Fibroblast of upper back skin (primary cell): ENCODE measurements around the gene PRKCZ.
A peak's percentile ranks its signal among the peaks of the same experiment; 100 is the strongest.

Experiments
- DNase-seq: peaks from one replicate; pipeline ENCODE4 v3.0.0-alpha.2; 2013

Gene PRKCZ

DNA sequence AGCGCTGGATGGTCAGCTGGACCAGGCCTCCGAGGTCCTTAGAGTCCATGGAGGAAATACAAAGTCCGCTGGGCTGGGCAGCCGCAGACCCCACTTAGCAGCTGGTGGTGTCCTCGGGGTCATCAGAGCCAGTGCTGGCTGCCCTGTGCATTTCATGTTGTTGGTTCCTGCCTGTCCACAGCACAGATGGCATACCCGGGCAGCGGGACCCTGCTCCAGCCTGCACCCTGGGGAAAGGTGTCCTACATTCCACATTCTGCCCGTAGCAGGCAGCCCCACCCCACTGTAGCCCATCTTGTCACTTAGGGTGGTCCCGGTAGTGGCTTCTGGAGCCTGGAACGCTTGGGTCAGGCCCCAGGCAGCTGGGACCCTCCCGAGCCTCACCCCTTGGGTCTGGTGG is 19.8 kb downstream of the PRKCZ start:
- DNase-seq, result no peak

GRCh38 chr1:2070800-2071530 is 20.8 kb downstream of the PRKCZ start:
- DNase-seq, result no peak

GRCh38 chr1:2072109-2072806 is 22.0 kb downstream of the PRKCZ start:
- DNase-seq, result no peak

- no peak for DNase-seq
These were observed 22.7 kb downstream of the PRKCZ start for GRCh38 chr1:2072891-2073290.

DNA sequence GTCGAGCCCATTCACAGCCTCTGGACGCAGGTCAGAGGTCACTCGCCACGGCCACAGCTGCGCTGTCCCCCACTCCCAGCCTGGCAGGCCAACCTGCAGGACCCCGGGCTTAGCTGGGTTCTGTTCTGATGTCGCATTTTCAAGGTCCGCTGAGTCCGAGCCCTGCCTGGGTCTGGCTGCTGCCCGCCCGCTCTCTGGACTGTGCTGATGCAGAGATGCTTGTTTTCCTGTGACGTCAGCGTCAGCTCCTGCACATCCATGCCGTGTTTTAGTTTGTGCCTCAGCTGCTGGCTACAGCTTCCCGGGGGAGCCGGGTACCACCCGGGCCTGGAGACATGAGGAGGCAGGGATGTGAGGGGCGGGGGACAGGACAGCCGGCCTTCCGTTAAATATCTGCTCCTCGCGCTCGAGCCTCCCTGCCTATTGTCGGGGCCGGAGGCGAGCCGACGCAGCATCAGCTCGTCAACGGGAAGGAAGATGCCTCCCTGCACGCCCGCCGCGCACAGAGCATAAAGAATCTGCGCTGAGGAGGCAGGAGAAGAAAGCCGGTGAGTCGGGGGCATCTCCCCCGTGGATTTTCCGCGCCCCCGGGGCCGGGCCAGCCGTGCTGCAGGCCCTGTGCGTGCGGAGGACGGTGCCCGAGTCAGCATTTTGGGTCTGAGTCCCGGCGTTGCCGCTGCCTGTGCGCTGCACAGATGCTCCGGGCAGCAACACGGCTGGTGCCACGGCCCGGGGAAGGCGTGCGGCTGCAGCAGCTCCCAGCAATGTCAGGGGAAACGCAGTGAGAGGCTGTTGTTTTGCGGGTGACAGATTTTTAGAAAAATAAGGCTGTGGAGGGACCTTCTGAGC is 23.4 kb downstream of the PRKCZ start:
- peak; percentile 57 for DNase-seq

DNA sequence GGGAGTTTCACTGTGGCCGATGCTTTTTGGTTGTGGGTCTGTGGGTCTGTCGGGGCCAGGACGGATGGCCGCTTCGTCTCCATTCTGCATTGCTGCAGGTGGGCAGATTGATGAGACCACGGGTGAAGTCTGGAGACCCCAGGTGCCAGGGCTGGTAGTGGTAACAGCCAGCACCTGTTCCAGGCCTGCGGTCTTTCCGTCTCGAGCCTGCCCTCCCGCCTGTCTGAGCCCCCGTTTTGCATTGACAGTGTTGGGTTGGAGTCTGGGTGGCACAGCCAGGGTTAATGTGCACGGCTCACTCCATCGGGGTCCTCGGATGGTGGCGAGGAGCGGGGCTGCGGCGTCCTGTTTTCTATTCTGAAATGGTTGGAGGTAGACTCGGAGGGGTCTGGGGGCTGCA is 24.2 kb downstream of the PRKCZ start:
- no peak for DNase-seq

DNA sequence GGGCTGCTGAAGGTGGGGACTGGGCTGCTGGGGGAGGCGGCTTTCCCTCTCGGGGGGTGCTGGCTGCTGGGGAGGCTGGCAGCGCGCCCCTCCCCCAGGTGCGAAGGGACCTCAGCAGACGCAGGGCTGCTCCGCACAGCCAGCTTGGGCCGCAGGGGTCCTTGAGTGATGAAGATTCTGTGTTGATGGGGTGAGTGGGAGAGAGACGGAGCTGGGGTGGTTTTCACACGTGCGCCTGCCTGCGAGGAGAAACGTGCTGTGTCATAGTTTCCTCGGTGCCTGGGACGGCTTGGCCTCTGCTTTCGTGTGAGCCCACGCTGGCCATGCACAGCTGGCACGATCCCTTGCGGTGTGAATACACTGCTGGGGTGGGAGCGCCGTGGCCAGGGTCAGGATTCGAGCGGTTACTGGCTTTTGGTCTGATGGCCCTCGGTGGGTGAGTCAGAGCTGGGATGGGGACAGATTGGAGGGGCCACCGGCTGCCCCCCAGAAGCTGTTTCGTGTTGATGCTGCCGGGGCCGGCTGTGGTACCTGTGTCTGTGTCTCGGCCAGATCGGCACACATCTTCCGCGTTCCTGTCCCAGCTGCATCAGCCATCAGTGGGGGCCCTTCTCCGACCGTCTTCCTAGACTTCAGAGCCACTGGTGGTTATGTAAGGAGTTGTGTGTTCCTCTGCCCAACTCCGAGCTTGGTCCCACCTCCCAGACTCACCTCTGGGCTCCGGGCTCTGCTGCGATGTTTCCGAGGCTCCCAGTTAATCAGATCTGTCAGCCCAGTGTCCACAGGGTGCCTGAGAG is 24.9 kb downstream of the PRKCZ start:
- DNase-seq, result no peak

DNA sequence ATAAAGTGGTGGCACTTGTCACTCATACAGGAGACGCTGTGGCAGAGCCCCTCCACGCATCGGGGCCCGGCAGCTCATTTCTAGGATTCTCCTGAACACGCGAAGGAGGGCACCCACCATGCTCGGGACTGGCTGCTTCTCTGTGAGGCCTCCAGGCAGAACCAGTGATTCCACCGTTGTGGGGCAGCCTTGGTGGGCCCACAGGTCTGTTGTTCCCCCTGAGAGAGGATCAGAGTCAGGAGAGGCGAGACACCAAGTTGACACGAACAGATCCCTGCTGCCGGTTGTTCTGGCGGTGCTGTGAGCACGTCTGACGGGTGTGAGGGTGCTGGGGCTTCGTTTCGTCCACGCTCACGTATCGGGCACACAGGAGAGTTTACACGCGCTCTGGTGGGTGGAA is 26.6 kb downstream of the PRKCZ start:
- DNase-seq, result no peak

- no peak for DNase-seq
These were observed 28.0 kb downstream of the PRKCZ start for GRCh38 chr1:2078170-2078569.

DNA sequence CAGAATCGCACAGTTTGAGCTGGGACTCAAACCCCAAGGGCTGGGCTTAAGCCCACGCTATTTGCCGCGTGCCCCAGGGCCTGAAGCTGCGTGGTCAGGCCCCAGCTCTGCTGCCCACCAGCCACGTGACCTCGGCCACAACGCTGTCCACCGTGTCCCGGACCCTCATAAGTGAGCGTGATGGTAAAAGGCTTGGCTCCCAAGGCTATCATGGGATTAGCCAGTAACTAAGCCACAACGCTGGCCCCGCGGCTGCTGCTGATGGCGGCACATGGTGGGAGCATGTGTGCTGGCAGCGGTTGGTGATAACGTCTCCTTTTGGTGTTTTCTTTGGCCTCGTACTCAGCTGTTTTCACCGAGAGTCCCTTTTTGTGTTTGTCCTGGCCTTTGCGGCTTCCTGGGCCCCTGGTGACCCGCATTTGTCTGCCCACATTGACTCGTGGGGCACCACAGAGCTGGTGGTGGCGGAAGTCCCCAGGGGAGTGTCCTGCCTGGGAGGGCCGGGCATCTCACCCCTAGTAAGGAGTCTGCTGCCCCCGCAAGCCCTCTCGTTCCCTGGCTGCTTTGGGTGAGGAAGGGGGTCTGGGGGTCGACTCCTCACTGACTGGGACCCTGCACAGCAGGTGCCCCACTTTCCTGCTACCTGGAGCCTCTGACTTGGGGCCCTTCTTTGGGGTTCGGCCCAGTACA is 29.3 kb downstream of the PRKCZ start:
- no peak for DNase-seq

DNA sequence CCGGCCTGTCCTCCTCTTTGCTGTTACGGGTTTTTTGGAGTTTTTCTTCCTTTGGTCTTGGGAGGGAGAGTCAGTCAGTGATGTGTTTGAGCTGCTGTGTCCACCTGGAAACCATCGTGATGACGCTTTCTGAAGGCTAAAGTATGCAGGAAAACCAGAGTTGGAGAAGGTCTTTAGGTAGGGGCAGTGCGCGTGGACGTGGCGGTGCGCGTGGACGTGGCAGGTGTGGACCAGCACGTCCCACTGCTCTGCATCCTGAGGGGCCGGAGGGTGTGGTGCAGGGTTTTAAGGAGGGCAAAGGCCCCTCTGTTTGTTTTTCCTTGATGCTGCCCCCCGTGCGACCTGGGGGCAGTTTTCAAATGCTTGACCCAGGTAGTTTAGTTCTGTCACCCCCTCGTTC is 29.9 kb downstream of the PRKCZ start:
- no peak for DNase-seq

GRCh38 chr1:2080884-2081283 is 30.7 kb downstream of the PRKCZ start:
- DNase-seq, result no peak

GRCh38 chr1:2081326-2081885 is 31.2 kb downstream of the PRKCZ start:
- no peak for DNase-seq

DNA sequence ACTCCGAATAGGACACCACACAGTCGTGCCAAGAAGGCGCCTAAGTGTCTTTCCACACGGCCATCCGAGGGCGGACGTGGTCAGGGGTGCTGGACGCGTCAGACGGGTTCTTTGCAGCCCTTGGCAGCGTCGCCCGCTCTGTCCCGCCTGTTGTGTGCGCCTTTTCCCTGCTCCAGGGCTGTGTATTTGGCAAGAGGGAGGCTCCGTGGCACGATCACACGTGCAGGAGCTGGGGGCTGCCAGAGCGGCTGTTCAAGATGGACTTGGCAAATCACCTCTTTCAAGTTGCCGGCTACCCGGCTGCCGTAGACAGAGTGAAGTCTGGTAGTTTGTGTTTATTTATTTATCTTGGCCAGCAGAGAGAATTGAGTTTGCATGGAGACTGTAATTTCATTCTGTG is 31.9 kb downstream of the PRKCZ start:
- DNase-seq, result no peak

- DNase-seq, result no peak
These were observed 33.5 kb downstream of the PRKCZ start for GRCh38 chr1:2083666-2084065.

DNA sequence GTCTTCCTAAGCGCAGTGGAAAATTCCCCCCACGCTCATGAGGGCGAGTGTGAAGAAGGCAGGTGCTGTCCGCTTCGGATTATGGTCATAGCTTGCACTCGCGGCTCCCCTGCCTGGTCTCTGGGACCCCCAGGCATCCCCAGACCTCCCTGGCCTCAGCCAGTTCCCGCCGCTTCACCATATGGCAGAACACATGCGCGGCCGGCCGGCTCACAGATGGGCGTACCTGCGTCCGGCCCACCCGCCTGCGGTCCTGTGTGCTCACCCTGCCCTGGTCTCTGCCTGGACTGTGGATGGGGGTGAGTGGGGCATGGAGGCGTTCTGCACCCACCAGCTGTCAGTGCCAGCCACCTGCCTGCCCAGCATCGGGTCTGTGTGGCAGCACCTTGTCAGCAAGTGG is 34.1 kb downstream of the PRKCZ start:
- no peak for DNase-seq

- no peak for DNase-seq
These were observed 34.9 kb downstream of the PRKCZ start for GRCh38 chr1:2085080-2085479.

DNA sequence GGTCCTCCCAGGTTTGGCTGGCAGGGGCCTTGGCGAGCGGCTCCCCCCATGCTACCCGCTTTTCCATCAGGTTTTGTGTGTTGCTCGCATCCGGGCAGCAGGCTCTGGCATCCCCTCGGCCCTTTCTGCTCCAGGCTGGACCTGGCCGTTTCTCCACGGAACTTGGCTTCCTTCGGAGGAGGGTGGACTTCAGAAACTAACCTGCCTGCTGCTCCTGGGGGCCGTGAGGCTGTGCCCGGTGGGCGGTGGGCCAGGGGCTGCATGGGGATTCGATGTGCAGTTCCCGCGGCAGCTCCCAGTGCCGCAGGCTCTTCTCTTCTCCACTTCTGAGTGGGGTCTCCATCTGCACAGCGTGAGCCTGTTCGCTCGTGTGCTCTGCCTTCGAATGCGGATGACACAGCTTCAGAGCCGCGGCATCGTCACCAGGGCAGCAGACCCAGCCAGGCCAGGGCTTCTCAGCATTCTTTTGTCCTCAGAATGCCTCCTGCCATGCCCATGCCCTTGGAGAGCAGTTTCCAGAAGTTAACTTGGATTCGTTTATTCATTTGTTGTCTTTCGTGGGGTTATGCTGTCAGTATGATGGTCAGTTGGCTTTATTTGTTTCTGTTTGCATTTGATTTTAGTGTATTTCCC is 36.4 kb downstream of the PRKCZ start:
- no peak for DNase-seq

GRCh38 chr1:2087766-2088165 is 37.6 kb downstream of the PRKCZ start:
- DNase-seq, result no peak

- peak; percentile 69 for DNase-seq
These were observed 38.2 kb downstream of the PRKCZ start for GRCh38 chr1:2088458-2088857.

GRCh38 chr1:2089051-2089450 is 38.8 kb downstream of the PRKCZ start:
- DNase-seq, result no peak
